Measurements from ENCODE around the gene TBX5.

DNA sequence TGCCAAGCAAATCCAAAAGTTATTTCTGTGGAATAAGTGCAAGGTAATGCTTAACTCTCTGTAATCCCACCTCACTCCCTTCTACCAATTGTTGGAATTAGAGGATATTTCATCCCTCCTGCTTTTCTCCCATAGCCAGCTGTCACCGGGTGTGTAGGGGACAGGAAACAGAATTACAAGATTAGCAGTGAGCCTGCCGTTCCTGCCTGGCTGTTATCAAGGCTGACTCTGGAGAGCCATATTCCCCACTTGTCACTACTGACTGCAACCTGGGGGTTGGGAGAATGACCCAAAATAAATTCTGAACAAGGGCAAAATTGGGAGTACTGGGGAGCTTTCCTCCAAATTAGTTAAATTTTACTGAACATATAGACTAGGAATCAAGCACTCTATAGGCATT is 24.8 kb downstream of the TBX5 start:
- TF ChIP-seq GATA2 (IDR thresholded peaks at IDR 0.05; ENCODE audit: low read depth, low read length): no peak
- TF ChIP-seq GATA3 (IDR thresholded peaks at IDR 0.05; ENCODE audit: low read depth, low read length): no peak
